Measurements from ENCODE around the gene MACC1.

DNA sequence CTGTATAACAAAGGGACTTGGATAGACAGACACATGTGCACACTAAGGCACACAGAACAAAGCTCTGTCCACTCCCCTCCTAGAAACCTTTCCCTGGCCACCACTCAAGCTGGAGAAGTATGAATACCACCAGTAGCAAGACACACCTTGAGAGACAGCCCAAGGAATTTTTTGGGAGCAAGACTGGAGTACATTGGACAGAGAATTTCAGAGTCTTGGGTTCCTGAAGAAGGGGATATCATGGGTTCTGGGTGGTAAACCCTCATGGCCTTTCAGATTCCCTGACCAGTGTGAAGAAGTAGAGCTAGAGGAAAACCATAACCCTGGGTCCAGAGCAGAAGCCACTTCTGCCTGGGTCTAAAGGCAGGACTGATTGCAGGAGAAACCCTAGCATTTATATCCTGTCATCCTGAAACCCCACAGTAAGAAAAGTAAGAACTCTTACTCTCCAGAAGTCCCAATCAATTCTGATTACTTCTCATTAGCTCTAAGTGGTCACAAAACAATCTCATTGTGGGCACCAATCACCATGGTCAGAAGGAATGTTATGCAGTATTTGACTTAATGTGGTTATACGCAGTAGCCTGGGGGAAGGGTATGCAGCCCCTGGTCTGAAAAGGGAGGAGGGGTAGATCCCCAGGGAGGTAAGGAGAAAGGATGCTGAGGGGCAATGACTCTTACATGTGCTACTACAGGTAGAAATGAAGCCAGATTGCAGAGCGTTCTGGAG, 20.4 kb upstream of the MACC1 start:
- TF ChIP-seq, protein P1, sequence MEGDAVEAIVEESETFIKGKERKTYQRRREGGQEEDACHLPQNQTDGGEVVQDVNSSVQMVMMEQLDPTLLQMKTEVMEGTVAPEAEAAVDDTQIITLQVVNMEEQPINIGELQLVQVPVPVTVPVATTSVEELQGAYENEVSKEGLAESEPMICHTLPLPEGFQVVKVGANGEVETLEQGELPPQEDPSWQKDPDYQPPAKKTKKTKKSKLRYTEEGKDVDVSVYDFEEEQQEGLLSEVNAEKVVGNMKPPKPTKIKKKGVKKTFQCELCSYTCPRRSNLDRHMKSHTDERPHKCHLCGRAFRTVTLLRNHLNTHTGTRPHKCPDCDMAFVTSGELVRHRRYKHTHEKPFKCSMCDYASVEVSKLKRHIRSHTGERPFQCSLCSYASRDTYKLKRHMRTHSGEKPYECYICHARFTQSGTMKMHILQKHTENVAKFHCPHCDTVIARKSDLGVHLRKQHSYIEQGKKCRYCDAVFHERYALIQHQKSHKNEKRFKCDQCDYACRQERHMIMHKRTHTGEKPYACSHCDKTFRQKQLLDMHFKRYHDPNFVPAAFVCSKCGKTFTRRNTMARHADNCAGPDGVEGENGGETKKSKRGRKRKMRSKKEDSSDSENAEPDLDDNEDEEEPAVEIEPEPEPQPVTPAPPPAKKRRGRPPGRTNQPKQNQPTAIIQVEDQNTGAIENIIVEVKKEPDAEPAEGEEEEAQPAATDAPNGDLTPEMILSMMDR (IDR thresholded peaks at IDR 0.05) = no peak
- no peak for TF ChIP-seq POLR2A (IDR thresholded peaks at IDR 0.05)
